ENCODE measurements around the gene H3-3A.

GRCh38 chr1:226120398-226120797 is 57.9 kb downstream of the H3-3A start:
- no peak for TF ChIP-seq IRF4 (IDR thresholded peaks at IDR 0.05; ENCODE audit: low read depth, low read length)
- TF ChIP-seq, protein P1, sequence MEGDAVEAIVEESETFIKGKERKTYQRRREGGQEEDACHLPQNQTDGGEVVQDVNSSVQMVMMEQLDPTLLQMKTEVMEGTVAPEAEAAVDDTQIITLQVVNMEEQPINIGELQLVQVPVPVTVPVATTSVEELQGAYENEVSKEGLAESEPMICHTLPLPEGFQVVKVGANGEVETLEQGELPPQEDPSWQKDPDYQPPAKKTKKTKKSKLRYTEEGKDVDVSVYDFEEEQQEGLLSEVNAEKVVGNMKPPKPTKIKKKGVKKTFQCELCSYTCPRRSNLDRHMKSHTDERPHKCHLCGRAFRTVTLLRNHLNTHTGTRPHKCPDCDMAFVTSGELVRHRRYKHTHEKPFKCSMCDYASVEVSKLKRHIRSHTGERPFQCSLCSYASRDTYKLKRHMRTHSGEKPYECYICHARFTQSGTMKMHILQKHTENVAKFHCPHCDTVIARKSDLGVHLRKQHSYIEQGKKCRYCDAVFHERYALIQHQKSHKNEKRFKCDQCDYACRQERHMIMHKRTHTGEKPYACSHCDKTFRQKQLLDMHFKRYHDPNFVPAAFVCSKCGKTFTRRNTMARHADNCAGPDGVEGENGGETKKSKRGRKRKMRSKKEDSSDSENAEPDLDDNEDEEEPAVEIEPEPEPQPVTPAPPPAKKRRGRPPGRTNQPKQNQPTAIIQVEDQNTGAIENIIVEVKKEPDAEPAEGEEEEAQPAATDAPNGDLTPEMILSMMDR (IDR thresholded peaks at IDR 0.05 in 2 of 3, conservative IDR thresholded peaks at IDR 0.05 in 1 of 3; ENCODE audit: control insufficient read depth in 2 of 3, extremely low read depth in 1 of 3, insufficient read depth in 1 of 3, low read depth in 3 of 3, low read length in 3 of 3): no peak
- TF ChIP-seq, protein P2, sequence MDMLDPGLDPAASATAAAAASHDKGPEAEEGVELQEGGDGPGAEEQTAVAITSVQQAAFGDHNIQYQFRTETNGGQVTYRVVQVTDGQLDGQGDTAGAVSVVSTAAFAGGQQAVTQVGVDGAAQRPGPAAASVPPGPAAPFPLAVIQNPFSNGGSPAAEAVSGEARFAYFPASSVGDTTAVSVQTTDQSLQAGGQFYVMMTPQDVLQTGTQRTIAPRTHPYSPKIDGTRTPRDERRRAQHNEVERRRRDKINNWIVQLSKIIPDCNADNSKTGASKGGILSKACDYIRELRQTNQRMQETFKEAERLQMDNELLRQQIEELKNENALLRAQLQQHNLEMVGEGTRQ (IDR thresholded peaks at IDR 0.05; ENCODE audit: borderline replicate concordance, low read depth, low read length): no peak
- no peak for TF ChIP-seq SP1 (IDR thresholded peaks at IDR 0.05; ENCODE audit: low read depth, low read length)
- TF ChIP-seq POLR2A (IDR thresholded peaks at IDR 0.05; ENCODE audit: low read depth, low read length): no peak
- TF ChIP-seq FOS (IDR thresholded peaks at IDR 0.05; ENCODE audit: borderline replicate concordance, extremely low read depth, insufficient read length): no peak
- TF ChIP-seq ZNF274 (IDR thresholded peaks at IDR 0.05; ENCODE audit: insufficient read depth, insufficient read length): no peak
- no peak for TF ChIP-seq TARDBP (IDR thresholded peaks at IDR 0.05; ENCODE audit: borderline replicate concordance)
- TF ChIP-seq NR2C2 (IDR thresholded peaks at IDR 0.05; ENCODE audit: borderline replicate concordance, control insufficient read depth, insufficient read length, low read depth): no peak
- TF ChIP-seq, protein P3, sequence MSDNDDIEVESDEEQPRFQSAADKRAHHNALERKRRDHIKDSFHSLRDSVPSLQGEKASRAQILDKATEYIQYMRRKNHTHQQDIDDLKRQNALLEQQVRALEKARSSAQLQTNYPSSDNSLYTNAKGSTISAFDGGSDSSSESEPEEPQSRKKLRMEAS (IDR thresholded peaks at IDR 0.05; ENCODE audit: low read depth, low read length): no peak

Measured in GM12878 (cell line).